Activated T-cell treated with anti-CD3 and anti-CD28 coated beads, Interleukin-2, amount 50 U/mL, for 24 hours (primary cell): ENCODE data around the gene PDE4D.

ENCODE experiments used
- DNase-seq: peaks from one replicate; pipeline ENCODE4 v3.0.0-alpha.2; 2020
- H3K27ac Mint-ChIP-seq: 2 replicates; pipeline ENCODE4 v1.8.0; 2020; ENCODE audit warnings: mild to moderate bottlenecking, mixed read lengths
- H3K27me3 Mint-ChIP-seq: 2 replicates; pipeline ENCODE4 v1.8.0; 2020; ENCODE audit warnings: mixed read lengths
- H3K36me3 Mint-ChIP-seq: 2 replicates; pipeline ENCODE4 v1.8.0; 2020; ENCODE audit warnings: low read depth, mixed read lengths
- H3K4me1 Mint-ChIP-seq: 2 replicates; pipeline ENCODE4 v1.8.0; 2020; ENCODE audit warnings: low read depth, mixed read lengths
- H3K4me3 Mint-ChIP-seq: 2 replicates; pipeline ENCODE4 v1.8.0; 2020; ENCODE audit warnings: mild to moderate bottlenecking, moderate library complexity, mixed read lengths
- H3K9me3 Mint-ChIP-seq: 2 replicates; pipeline ENCODE4 v1.8.0; 2020; ENCODE audit warnings: mixed read lengths

Gene PDE4D

DNA sequence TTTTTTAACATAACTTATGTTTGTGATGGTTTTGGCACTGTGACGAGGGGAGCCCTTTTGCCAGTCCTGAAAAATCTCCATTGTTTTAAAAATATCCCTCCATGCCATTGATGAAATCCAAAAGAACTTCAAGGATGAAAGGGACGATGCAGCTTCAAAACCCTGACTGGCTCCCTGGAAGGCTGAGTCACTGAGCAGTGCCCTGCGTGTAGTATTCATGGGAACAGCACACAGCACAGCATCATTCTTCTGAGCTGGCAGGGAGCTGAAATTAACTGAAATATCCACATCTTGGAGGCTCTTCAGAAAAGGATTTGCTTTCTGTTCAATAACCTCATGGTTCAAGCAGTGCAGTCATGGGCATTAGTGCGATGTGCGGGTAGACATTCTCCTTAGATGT, 29.7 kb downstream of the PDE4D start:
- Mint-ChIP-seq H3K36me3 (no peaks in the 10 kb centered on the region), H3K4me1 (no peaks in the 10 kb centered on the region), H3K27ac (no peak overlapping the region), H3K9me3 (no peaks in the 10 kb centered on the region), H3K4me3 (no peak overlapping the region), H3K27me3 (peaks cover 5% of the 10 kb centered on the region)
- DNase-seq, result no peak

DNA sequence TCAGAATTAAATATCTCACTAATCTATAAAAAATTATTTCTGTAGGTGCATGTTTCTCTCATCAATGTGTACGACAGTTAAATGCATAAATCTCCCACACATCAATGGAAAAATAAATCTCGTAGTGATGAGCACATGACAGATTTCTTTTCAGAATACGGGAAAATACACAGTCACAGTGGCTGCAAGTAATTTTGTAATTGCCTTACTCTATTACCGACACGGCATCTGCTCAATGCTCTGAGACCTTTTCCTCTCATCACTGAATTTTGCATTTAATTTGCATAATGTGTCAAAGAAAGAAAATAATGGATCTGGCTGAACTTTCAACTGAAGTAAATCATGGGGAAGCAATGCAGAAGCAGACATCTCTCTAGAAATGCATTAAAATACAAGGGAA, 37.2 kb downstream of the PDE4D start:
- no peak for DNase-seq
- Mint-ChIP-seq H3K9me3 (no peaks in the 10 kb centered on the region), H3K27ac (no peak overlapping the region), H3K4me3 (no peak overlapping the region), H3K4me1 (no peaks in the 10 kb centered on the region), H3K27me3 (peaks cover 3% of the 10 kb centered on the region), H3K36me3 (no peaks in the 10 kb centered on the region)

DNA sequence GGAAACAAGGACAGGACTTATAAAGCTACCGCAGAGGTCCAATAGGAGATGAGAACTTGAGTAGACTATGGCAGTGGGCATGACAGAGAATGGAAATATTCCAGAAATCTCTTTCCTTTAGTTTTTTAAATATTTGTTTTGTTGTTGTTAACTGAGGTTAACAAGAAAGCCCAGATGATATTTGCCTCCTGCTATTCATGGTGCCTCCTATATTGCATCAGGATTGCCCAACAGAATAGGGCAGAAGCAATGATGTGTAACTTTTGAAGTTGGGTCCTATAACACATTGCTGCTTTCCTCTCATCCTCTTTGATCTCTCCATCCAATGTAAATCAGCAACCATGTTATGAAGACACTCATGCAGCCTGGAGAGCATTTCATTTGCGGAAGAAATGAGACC, 42.8 kb downstream of the PDE4D start:
- H3K36me3 Mint-ChIP-seq, result no peaks in the 10 kb centered on the region
- H3K27ac Mint-ChIP-seq, result no peak overlapping the region
- H3K4me1 Mint-ChIP-seq, result no peaks in the 10 kb centered on the region
- H3K27me3 Mint-ChIP-seq, result peaks cover 3% of the 10 kb centered on the region
- H3K9me3 Mint-ChIP-seq, result no peaks in the 10 kb centered on the region
- no peak overlapping the region for H3K4me3 Mint-ChIP-seq
- DNase-seq, result no peak

DNA sequence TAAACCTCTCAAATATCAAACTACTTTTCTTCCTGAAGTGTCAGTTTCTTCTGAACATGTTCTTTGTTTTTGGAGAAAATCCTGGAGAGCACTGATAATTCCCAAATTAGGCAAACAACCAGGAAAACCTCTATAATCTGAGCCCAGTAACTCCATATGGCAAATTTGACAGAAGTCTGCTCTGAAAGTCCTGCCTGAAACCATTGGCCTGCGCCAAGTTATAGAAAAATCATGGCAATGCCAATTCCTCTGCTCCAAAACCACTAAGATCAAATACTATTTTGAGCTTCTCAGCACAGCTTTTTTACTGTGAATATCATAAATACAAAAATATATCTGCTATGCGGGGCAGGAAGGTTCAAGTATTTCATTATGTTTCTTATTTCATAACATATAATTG, 45.9 kb downstream of the PDE4D start:
- Mint-ChIP-seq H3K36me3 (no peaks in the 10 kb centered on the region), H3K27ac (no peak overlapping the region), H3K4me3 (no peak overlapping the region), H3K27me3 (no peaks in the 10 kb centered on the region), H3K9me3 (no peaks in the 10 kb centered on the region), H3K4me1 (no peaks in the 10 kb centered on the region)
- DNase-seq, result no peak

DNA sequence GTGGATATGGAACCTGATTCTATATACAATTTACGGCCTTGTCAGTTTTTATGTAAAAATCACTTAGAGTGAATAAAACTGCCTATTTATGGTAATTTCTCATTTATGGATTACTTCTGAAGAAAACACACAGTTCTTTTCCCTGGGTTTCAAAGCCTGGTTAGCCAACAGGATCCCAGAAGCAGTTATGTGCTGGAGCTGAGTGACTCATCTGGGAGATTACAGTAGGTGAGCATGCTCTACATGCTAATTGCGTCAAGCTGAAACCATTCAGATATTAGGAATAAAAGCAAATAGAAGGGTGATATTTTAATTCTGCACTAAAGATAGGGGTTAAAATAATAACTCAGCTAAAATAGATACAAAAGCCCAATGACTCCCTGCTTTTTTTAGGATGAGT, 47.8 kb downstream of the PDE4D start:
- Mint-ChIP-seq H3K4me1 (no peaks in the 10 kb centered on the region), H3K27me3 (peaks cover 6% of the 10 kb centered on the region), H3K4me3 (no peak overlapping the region), H3K36me3 (no peaks in the 10 kb centered on the region), H3K27ac (no peak overlapping the region), H3K9me3 (no peaks in the 10 kb centered on the region)
- DNase-seq, result no peak

DNA sequence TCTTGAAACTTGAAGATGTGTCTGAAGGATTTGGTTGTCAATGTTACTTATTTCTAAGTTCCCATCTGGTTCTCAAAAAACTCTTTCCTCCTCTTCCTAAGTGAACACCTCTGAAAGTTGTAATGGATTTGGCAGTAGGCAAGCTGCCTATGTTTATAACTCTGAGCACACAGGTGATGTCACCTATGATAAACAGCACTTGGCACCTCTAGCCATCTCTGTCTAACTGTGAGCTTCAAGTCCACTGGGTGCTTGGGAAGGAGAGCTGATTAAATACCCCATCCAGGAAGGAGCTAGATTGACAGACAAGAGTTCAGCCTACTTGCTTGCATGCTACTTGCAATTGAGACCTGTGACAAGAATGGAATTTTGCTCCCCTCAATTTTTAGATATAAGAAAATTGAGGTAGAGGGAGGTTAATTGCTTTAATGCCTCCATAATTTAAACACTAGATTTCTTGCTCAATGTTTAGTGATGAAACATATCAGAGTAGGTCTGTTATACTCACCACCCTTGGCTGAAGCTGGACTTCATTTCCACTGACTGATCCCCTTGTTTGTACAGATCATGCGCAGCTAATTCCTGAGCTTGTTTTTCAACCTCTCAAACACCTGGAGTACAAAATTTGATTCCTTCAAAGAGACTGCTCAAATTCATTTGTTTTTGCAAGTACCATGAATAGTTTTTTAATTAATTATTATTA, 49.9 kb downstream of the PDE4D start:
- no peak overlapping the region for H3K27ac Mint-ChIP-seq
- H3K9me3 Mint-ChIP-seq, result no peaks in the 10 kb centered on the region
- H3K4me1 Mint-ChIP-seq, result no peaks in the 10 kb centered on the region
- DNase-seq, result no peak
- H3K27me3 Mint-ChIP-seq, result peaks cover 6% of the 10 kb centered on the region
- H3K36me3 Mint-ChIP-seq, result no peaks in the 10 kb centered on the region
- H3K4me3 Mint-ChIP-seq, result no peak overlapping the region

DNA sequence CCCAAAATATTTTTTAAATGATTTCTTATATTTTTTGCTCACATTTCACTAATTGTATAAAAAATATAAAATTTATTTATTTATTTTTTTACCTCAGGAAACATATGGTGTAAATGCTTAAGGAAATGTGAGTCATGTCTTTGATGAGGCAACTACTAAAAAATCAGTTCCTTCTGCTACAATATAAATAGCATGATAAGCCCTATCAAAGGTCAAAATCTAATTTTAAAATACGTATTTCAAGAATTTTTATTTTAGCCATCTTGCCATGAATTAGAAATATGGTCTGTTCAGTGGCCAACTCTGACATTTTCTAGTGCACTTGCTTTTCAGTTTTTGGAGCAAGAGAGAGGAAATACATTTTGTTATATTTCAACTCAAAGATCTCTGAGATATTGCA, 50.5 kb downstream of the PDE4D start:
- no peaks in the 10 kb centered on the region for H3K9me3 Mint-ChIP-seq
- no peaks in the 10 kb centered on the region for H3K36me3 Mint-ChIP-seq
- no peak overlapping the region for H3K27ac Mint-ChIP-seq
- H3K27me3 Mint-ChIP-seq, result peaks cover 6% of the 10 kb centered on the region
- no peak overlapping the region for H3K4me3 Mint-ChIP-seq
- no peak for DNase-seq
- no peaks in the 10 kb centered on the region for H3K4me1 Mint-ChIP-seq

DNA sequence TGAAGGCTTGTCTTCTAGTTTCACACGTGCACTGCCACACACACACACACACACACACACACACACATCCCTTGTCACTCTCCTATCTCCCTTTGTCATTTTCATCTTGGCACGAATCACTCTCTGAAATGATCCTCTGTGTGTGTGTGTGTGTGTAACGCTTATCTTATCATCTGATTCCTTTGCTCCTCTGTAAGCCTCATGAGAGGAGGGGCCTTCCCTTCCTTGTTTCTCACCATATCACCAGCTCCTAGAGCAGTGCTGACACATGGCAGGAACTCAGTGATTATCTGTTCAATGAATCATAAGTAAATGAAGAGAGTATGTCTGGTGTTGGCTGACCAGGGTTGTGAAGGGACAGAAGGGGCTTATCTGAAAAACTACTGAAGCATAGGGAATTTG, 53.3 kb downstream of the PDE4D start:
- no peak for DNase-seq
- Mint-ChIP-seq H3K9me3 (no peaks in the 10 kb centered on the region), H3K4me3 (no peak overlapping the region), H3K27me3 (peaks cover 6% of the 10 kb centered on the region), H3K27ac (no peak overlapping the region), H3K36me3 (no peaks in the 10 kb centered on the region), H3K4me1 (no peaks in the 10 kb centered on the region)

DNA sequence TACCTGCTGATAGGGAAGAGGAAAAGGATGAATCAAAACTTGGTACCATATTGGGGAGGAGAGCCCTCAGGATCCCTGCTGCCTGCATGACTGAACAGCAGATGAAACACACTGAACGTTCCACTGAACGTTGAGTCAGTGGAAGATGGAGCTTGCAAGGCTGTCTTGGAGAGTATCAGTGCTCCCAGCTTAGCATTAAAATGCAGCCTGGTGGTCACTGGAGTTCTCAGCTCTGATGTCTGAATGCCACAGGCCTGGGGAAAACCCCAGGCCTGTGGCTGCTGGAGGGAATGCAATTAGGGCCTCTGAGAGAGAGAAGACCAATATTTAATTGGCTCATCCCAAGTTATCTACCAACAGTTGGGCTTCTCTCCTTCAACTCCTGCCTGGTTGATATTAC, 54.5 kb downstream of the PDE4D start:
- Mint-ChIP-seq H3K27ac (no peak overlapping the region), H3K36me3 (no peaks in the 10 kb centered on the region), H3K4me1 (no peaks in the 10 kb centered on the region), H3K4me3 (no peak overlapping the region), H3K27me3 (peaks cover 6% of the 10 kb centered on the region), H3K9me3 (no peaks in the 10 kb centered on the region)
- no peak for DNase-seq

DNA sequence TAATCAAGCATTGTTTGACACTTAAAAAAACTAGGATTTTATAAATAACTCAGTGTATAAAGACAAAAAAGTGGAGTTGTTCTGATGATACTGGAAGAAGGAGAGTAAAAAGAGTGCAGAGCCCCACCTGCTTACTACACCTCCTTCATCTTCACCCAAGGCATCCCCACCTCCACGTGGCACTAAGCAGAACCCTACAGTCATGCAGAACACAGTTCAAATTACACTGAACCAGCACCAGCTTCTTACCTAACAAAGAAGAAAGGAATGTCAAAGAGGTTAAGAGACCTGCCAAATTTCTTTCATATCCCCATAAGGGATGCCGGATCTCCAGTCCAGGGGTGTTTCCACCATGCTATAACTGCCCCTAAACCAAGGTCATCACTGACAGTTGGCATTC, 55.5 kb downstream of the PDE4D start:
- Mint-ChIP-seq H3K36me3 (no peaks in the 10 kb centered on the region), H3K27me3 (peaks cover 6% of the 10 kb centered on the region), H3K9me3 (no peaks in the 10 kb centered on the region), H3K27ac (no peak overlapping the region), H3K4me1 (no peaks in the 10 kb centered on the region), H3K4me3 (no peak overlapping the region)
- DNase-seq, result no peak

DNA sequence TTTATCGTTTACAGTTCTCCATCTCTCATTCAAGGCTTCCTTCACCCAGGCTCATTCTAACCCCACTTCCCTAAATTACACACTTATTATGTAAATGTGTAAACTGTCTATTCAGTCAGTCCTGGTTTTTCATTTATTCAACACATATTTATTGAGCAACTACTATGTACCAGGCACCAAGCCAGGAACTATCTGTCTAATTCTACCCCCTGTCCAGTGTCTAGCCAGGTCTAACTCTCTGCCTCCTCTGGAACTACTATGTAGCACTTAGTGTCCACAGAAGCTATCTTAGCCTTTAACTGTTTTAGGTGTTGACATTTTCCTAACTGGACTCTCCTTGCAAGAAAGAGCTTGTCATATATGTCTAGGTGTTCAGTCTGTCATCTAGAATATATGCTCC, 56.5 kb downstream of the PDE4D start:
- no peaks in the 10 kb centered on the region for H3K4me1 Mint-ChIP-seq
- H3K27ac Mint-ChIP-seq, result no peak overlapping the region
- no peaks in the 10 kb centered on the region for H3K36me3 Mint-ChIP-seq
- H3K4me3 Mint-ChIP-seq, result no peak overlapping the region
- peaks cover 5% of the 10 kb centered on the region for H3K27me3 Mint-ChIP-seq
- no peak for DNase-seq
- H3K9me3 Mint-ChIP-seq, result no peaks in the 10 kb centered on the region

DNA sequence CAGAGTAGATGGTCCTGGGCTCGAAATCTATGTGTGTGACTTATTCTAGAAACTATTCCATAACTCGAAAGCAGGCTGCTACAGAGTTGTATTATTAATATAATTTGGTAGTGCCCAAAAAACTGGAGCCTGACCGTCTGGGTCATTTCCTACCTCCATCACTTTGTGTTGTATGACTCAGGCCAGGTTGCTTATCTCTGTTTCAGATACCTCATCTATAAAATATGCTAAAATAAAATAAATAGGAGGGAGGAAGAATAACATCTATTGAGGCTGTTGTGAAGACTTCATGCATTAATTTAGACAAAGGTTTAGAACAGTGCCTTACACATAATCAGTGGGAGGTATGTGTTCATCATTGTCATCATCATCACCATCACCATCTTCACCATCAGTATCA, 57.7 kb downstream of the PDE4D start:
- no peak for DNase-seq
- H3K4me1 Mint-ChIP-seq, result no peaks in the 10 kb centered on the region
- no peak overlapping the region for H3K27ac Mint-ChIP-seq
- H3K9me3 Mint-ChIP-seq, result no peaks in the 10 kb centered on the region
- no peak overlapping the region for H3K4me3 Mint-ChIP-seq
- H3K36me3 Mint-ChIP-seq, result no peaks in the 10 kb centered on the region
- H3K27me3 Mint-ChIP-seq, result no peaks in the 10 kb centered on the region

DNA sequence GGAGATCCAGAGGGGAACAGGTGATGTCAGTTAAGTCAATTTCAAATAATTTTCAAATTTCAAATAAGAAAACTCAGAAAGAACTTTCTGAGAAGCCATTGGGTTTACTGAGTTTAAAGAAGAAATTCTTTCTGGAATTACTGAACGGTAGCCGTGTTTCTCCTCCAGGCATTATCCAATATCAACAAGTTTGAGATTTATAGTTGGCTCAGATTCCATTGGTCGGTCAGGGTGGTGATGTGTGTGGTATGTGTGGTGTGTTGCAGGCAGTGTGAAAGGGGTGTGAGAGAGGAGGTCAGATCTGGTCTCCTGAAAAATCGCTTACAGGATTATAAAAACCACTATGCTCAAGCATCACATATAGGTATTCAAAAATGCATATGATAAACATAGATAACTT, 60.1 kb downstream of the PDE4D start:
- Mint-ChIP-seq H3K9me3 (no peaks in the 10 kb centered on the region), H3K4me3 (no peak overlapping the region), H3K27ac (no peak overlapping the region), H3K4me1 (no peaks in the 10 kb centered on the region), H3K27me3 (no peaks in the 10 kb centered on the region), H3K36me3 (no peaks in the 10 kb centered on the region)
- DNase-seq, result no peak

DNA sequence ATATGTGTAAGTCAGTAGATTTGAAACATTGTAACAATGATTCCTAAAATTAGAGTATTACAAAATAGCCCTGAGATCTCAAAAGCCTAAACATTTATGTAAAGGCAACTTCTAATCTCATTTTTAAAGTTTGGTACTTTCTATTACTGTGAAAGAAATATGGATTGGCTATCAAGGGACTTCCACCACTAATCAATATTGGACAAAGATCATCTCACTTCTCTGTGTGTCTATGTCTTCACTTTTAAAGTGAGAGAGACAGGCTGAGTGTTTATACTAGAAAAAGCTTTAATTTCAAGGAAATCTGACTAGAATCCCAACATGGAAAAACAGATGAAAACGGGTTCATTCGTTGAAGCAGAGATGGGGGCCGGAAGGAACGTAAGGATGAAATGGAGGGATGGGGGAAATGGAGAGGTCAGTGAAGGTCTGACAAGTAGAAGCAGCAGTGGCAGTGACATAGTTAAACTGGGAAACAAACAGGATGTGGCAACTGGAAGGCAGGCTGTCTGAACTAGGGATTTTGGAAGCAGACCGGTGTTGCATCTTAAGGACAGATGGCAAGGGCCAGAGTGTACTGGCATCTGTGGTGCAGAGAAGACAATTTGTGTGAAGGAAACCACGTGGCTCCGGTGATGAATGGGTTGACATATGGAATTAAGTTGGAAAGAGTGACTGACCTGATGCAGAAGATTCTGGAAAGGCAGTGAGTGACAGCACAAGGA, 60.8 kb downstream of the PDE4D start:
- H3K4me3 Mint-ChIP-seq, result no peak overlapping the region
- no peak overlapping the region for H3K27ac Mint-ChIP-seq
- DNase-seq, result no peak
- H3K4me1 Mint-ChIP-seq, result no peaks in the 10 kb centered on the region
- H3K36me3 Mint-ChIP-seq, result no peaks in the 10 kb centered on the region
- no peaks in the 10 kb centered on the region for H3K9me3 Mint-ChIP-seq
- H3K27me3 Mint-ChIP-seq, result no peaks in the 10 kb centered on the region

DNA sequence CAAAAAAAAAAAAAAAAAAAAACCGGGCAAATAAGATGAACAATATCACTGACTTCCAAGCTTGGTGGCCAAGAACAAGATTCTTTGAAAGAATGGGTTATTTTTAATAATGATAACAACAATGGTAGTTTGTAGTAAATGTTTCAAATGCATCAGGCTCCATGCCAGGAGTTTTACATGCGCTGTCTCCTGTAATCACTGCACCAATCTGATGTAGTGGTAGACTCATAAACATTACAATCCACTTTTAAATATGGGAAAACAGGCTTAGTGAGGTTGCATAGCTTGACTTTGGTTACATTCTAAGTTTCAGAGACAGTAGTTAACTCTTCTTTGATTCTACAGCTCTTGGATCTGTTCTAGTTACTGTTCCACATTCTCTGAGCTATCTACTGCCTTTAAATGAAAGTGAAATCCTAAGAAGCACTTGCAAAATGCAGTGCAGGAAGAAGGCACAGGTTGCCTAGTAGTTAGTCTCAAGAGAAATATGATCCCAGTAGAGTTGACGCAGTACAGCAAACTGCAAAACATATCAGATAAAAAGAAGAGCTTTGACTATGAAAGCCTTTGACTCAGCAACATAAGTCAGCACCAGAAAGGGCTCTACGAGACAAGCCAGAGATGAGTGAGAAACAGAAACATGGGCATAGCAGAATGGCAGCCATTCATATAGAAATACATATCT, 62.1 kb downstream of the PDE4D start:
- H3K36me3 Mint-ChIP-seq, result no peaks in the 10 kb centered on the region
- H3K27ac Mint-ChIP-seq, result no peak overlapping the region
- no peaks in the 10 kb centered on the region for H3K9me3 Mint-ChIP-seq
- no peak for DNase-seq
- H3K4me1 Mint-ChIP-seq, result no peaks in the 10 kb centered on the region
- H3K27me3 Mint-ChIP-seq, result no peaks in the 10 kb centered on the region
- H3K4me3 Mint-ChIP-seq, result no peak overlapping the region
